Measurements from ENCODE around the gene PDLIM5. TPM values are rescaled to one million over a fixed set of nuclear protein-coding genes. Genes with fewer than 3 reads are reported as not detected.

The PDLIM5 gene
- total RNA-seq, 1 donor from 2014 or later = 66.1 TPM

- no peaks in the 10 kb centered on the region for H3K9me3 Mint-ChIP-seq (ENCODE audit: low read depth)
- no peaks in the 10 kb centered on the region for H3K27me3 Mint-ChIP-seq
- H3K4me1 Mint-ChIP-seq (ENCODE audit: low read depth) = peaks cover 14% of the 10 kb centered on the region
- H3K36me3 Mint-ChIP-seq (ENCODE audit: insufficient read depth) = no peaks in the 10 kb centered on the region
- no peak overlapping the region for H3K4me3 Mint-ChIP-seq (ENCODE audit: low read depth)
- DNase-seq (ENCODE audit: low spot score, unreplicated experiment) = no peak
- TF ChIP-seq, protein P1, sequence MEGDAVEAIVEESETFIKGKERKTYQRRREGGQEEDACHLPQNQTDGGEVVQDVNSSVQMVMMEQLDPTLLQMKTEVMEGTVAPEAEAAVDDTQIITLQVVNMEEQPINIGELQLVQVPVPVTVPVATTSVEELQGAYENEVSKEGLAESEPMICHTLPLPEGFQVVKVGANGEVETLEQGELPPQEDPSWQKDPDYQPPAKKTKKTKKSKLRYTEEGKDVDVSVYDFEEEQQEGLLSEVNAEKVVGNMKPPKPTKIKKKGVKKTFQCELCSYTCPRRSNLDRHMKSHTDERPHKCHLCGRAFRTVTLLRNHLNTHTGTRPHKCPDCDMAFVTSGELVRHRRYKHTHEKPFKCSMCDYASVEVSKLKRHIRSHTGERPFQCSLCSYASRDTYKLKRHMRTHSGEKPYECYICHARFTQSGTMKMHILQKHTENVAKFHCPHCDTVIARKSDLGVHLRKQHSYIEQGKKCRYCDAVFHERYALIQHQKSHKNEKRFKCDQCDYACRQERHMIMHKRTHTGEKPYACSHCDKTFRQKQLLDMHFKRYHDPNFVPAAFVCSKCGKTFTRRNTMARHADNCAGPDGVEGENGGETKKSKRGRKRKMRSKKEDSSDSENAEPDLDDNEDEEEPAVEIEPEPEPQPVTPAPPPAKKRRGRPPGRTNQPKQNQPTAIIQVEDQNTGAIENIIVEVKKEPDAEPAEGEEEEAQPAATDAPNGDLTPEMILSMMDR (IDR thresholded peaks at IDR 0.05; ENCODE audit: unreplicated experiment) = no peak
- no peak overlapping the region for H3K27ac Mint-ChIP-seq
These were observed 43.0 kb upstream of the PDLIM5 start for GRCh38 chr4:94408549-94409374.

GRCh38 chr4:94409375-94409679 lies 42.4 kb upstream of the PDLIM5 start:
- DNase-seq (ENCODE audit: low spot score, unreplicated experiment) = no peak
- no peaks in the 10 kb centered on the region for H3K27me3 Mint-ChIP-seq
- TF ChIP-seq, protein P1 (IDR thresholded peaks at IDR 0.05; ENCODE audit: unreplicated experiment) = no peak
- H3K4me1 Mint-ChIP-seq (ENCODE audit: low read depth) = peaks cover 14% of the 10 kb centered on the region
- H3K36me3 Mint-ChIP-seq (ENCODE audit: insufficient read depth) = no peaks in the 10 kb centered on the region
- H3K27ac Mint-ChIP-seq = no peak overlapping the region
- peaks cover 2% of the 10 kb centered on the region for H3K9me3 Mint-ChIP-seq (ENCODE audit: low read depth)
- no peak overlapping the region for H3K4me3 Mint-ChIP-seq (ENCODE audit: low read depth)

DNA sequence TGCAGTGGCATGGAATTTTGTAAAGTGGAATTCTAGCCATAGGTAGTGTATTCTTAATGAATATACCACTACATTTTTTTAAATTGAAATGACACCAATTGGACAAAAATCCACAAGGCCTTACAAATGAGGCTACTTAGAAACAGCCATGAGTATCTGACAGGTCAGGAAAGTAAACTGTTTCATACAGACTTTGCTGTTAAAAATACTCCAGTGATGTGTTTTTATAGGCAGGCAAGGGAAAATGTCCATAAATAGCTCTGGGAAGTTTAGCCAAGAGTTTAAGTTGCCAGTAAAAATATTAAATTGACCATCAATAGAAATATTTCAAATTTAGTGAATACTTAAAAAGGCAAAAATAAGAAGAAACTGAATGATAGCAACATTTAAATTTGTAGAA lies 41.8 kb upstream of the PDLIM5 start:
- no peak for DNase-seq (ENCODE audit: low spot score, unreplicated experiment)
- Mint-ChIP-seq H3K4me3 (ENCODE audit: low read depth) (no peak overlapping the region), H3K27me3 (no peaks in the 10 kb centered on the region), H3K36me3 (ENCODE audit: insufficient read depth) (no peaks in the 10 kb centered on the region), H3K27ac (no peak overlapping the region), H3K9me3 (ENCODE audit: low read depth) (peaks cover 3% of the 10 kb centered on the region), H3K4me1 (ENCODE audit: low read depth) (peaks cover 14% of the 10 kb centered on the region)
- TF ChIP-seq, protein P1 (IDR thresholded peaks at IDR 0.05; ENCODE audit: unreplicated experiment) = no peak

GRCh38 chr4:94410678-94411206 lies 41.0 kb upstream of the PDLIM5 start:
- H3K36me3 Mint-ChIP-seq (ENCODE audit: insufficient read depth) = no peaks in the 10 kb centered on the region
- H3K27ac Mint-ChIP-seq = no peak overlapping the region
- no peak overlapping the region for H3K4me3 Mint-ChIP-seq (ENCODE audit: low read depth)
- peaks cover 14% of the 10 kb centered on the region for H3K4me1 Mint-ChIP-seq (ENCODE audit: low read depth)
- peaks cover 5% of the 10 kb centered on the region for H3K9me3 Mint-ChIP-seq (ENCODE audit: low read depth)
- H3K27me3 Mint-ChIP-seq = no peaks in the 10 kb centered on the region
- TF ChIP-seq, protein P1 (IDR thresholded peaks at IDR 0.05; ENCODE audit: unreplicated experiment) = no peak
- DNase-seq (ENCODE audit: low spot score, unreplicated experiment) = no peak

DNA sequence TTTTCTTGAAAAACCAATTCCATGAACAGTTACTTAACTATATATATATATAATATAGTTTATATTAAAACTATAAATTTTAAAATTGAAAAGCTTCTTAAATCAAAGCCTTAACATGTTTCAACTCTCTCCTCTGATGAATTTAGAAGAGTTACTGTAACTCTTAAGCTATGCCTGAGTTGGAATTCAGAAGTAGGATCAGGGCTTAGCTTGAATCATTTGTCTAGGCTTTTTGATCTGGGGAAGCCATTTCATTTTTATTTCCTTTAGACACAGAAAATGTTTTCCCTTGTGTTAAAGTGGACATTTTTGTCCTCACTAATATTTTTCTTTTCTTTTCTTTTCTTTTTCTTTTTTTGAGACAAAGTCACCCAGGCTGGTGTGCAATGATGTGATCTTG lies 40.4 kb upstream of the PDLIM5 start:
- H3K9me3 Mint-ChIP-seq (ENCODE audit: low read depth) = peaks cover 5% of the 10 kb centered on the region
- H3K27me3 Mint-ChIP-seq = no peaks in the 10 kb centered on the region
- no peaks in the 10 kb centered on the region for H3K36me3 Mint-ChIP-seq (ENCODE audit: insufficient read depth)
- DNase-seq (ENCODE audit: low spot score, unreplicated experiment) = no peak
- peaks cover 14% of the 10 kb centered on the region for H3K4me1 Mint-ChIP-seq (ENCODE audit: low read depth)
- TF ChIP-seq, protein P1 (IDR thresholded peaks at IDR 0.05; ENCODE audit: unreplicated experiment) = no peak
- no peak overlapping the region for H3K27ac Mint-ChIP-seq
- no peak overlapping the region for H3K4me3 Mint-ChIP-seq (ENCODE audit: low read depth)

All from progenitor cell of endocrine pancreas (in vitro differentiated cells).